Panc1 (cell line): ENCODE measurements around the gene SOX30. TPM values are rescaled to one million over a fixed set of nuclear protein-coding genes. Genes with fewer than 3 reads are reported as not detected.

Experiments
- ATAC-seq: fragments of 200-7000 bp; cut with Tn5 transposase; 2 replicates; pipeline ENCODE4 v1.9.1; 2020; ENCODE audit warnings: mild to moderate bottlenecking, moderate library complexity
- BruUV-seq: library from RNA; stranded (reverse); fragments of 400-500 nt; replicated peaks from 2 replicates; lab custom pipeline; 2021; lab: Mats Ljungman, UMichigan
- CTCF ChIA-PET: fragments of 300-600 bp; sonication (Branson Sonifier 250); formaldehyde crosslinking; loops from one replicate; lab custom pipeline; 2022; ENCODE audit warnings: antibody characterized with exemption; lab: Charles Lee
- POLR2A ChIA-PET: fragments of 300-600 bp; sonication (Branson Sonifier 250); formaldehyde crosslinking; loops from one replicate; lab custom pipeline; 2022; ENCODE audit warnings: antibody characterized with exemption; lab: Charles Lee
- DNase-seq: peaks from one replicate; pipeline ENCODE4 v3.0.0-alpha.2; 2010; ENCODE audit warnings: low read depth, low spot score
- H3K27ac ChIP-seq: 2 replicates; pipeline ENCODE4 v1.5.1; 2011; ENCODE audit warnings: mild to moderate bottlenecking, low read length, inconsistent platforms
- H3K27me3 ChIP-seq: fragments of 200-500 bp; sonication (Bioruptor generic); 2 replicates; pipeline ENCODE4 v1.6.0; 2014; ENCODE audit warnings: low read length, inconsistent platforms; ENCODE audit not compliant: control insufficient read depth, insufficient read depth
- H3K36me3 ChIP-seq: fragments of 200-500 bp; sonication (Bioruptor generic); 2 replicates; pipeline ENCODE4 v1.5.1; 2014; ENCODE audit warnings: inconsistent platforms, mild to moderate bottlenecking, low read length, moderate library complexity; ENCODE audit not compliant: control insufficient read depth, insufficient read depth
- H3K4me1 ChIP-seq: 2 replicates; pipeline ENCODE4 v1.5.1; 2011; ENCODE audit warnings: inconsistent platforms, mild to moderate bottlenecking, low read length, moderate library complexity; ENCODE audit not compliant: control insufficient read depth, insufficient read depth
- H3K4me3 ChIP-seq, 2 experiments: 2 replicates each; pipeline ENCODE4 v1.5.1; 2011 to 2012; ENCODE audit warnings: low read depth in 2 of 2, low read length in 2 of 2, mild to moderate bottlenecking in 2 of 2, inconsistent platforms in 1 of 2, moderate library complexity in 1 of 2
- H3K9me3 ChIP-seq: fragments of 200-500 bp; sonication (Bioruptor generic); 2 replicates; pipeline ENCODE4 v1.5.1; 2014; ENCODE audit warnings: low read depth, mild to moderate bottlenecking, inconsistent platforms, low read length, moderate library complexity; ENCODE audit not compliant: control insufficient read depth, insufficient read depth
- CTCF ChIP-seq: fragments of 450-650 bp; IDR thresholded peaks from 2 replicates; pipeline ENCODE4 v1.5.1; 2017; ENCODE audit warnings: mild to moderate bottlenecking
- POLR2AphosphoS5 ChIP-seq: IDR thresholded peaks from 2 replicates; pipeline ENCODE4 v1.6.1; 2012; ENCODE audit warnings: mild to moderate bottlenecking, low read depth, low read length, moderate library complexity
- REST ChIP-seq, 2 experiments: IDR thresholded peaks; 2 replicates each; pipeline ENCODE4 v1.6.1; 2011 to 2012; ENCODE audit warnings: low read depth in 2 of 2, control low read depth in 1 of 2, low read length in 1 of 2, mild to moderate bottlenecking in 1 of 2, moderate library complexity in 1 of 2; ENCODE audit not compliant: insufficient read depth in 1 of 2
- SIN3A ChIP-seq: IDR thresholded peaks from 2 replicates; pipeline ENCODE4 v1.6.1; 2012; ENCODE audit warnings: low read depth, mild to moderate bottlenecking, low read length, moderate library complexity, borderline replicate concordance; ENCODE audit not compliant: insufficient read depth
- TCF7L2 ChIP-seq: IDR thresholded peaks from 2 replicates; pipeline ENCODE4 v1.6.1; 2011; ENCODE audit warnings: mild to moderate bottlenecking, low read depth, low read length, inconsistent platforms
- in situ Hi-C: cut with HindIII; loops from 2 replicates; pipeline ENCODE4 v1.10.0; 2016; ENCODE audit warnings: low sequenced_read_pairs, low pct_unique_long_range_greater_than_20kb
- intact Hi-C: fragments of 100-400 bp; cut with micrococcal nuclease; formaldehyde crosslinking; loops from one replicate; pipeline ENCODE4 v1.10.0; 2022; ENCODE audit not compliant: unreplicated experiment
- total RNA-seq: library from RNA; stranded (reverse); gene quantifications from one replicate; pipeline ENCODE4 v1.2.1, GENCODE V29; 2021; ENCODE audit not compliant: unreplicated experiment

The SOX30 gene
- total RNA-seq, 1 experiment from 2014 or later = not detected

DNA sequence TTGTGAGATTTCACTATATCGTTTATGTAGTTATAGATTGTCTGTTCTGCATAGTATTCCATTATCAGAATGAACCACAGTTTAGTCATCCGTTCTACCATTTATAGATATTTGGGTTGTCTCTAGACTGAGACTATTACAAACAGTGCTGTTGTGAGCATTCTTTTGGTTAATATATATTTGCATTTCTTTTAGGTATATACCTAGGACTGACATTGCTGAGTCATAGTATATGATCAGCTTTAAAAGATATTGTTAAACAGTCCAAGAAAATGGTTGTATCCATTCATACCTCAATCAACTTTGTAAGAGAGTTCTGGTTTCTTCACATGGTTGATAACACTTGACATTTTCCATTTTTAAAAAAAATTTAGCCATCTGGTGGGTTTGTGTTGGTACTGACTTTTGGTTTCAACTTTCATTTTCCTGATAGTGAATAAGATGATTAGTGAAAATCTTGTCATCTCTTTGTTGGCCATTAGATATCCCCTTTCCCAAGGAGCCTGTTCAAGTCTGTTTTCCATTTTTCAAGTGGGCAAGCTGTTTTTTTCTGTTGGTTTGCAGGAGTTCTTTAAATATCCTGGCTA is 53.8 kb downstream of the SOX30 start:
- ChIA-PET POLR2A (no interaction called here), CTCF (no interaction called here)
- H3K4me1 ChIP-seq = no peaks in the 10 kb centered on the region
- TF ChIP-seq POLR2AphosphoS5 = no peak
- TF ChIP-seq TCF7L2 = no peak
- TF ChIP-seq REST (IDR thresholded peaks at IDR 0.05; ENCODE audit: insufficient read depth in 1 of 2, low read depth in 2 of 2, low read length in 1 of 2) = no peak
- no peak for TF ChIP-seq CTCF
- no peak for TF ChIP-seq SIN3A
- ATAC-seq (no peak), DNase-seq (no peak)
- in situ Hi-C loops = no loop called here
- no peaks in the 10 kb centered on the region for H3K36me3 ChIP-seq
- no peak overlapping the region for H3K4me3 ChIP-seq
- no TSS peak for BruUV-seq
- intact Hi-C loops = no loop called here
- no peak overlapping the region for H3K27ac ChIP-seq
- no peaks in the 10 kb centered on the region for H3K9me3 ChIP-seq
- no peaks in the 10 kb centered on the region for H3K27me3 ChIP-seq

- intact Hi-C loops = no loop called here
- Histone ChIP-seq H3K27me3 (no peaks in the 10 kb centered on the region), H3K27ac (no peak overlapping the region), H3K4me3 (no peak overlapping the region), H3K36me3 (no peaks in the 10 kb centered on the region), H3K9me3 (no peaks in the 10 kb centered on the region), H3K4me1 (no peaks in the 10 kb centered on the region)
- CTCF ChIA-PET = no interaction called here
- TF ChIP-seq CTCF (no peak), SIN3A (no peak), REST (IDR thresholded peaks at IDR 0.05; ENCODE audit: insufficient read depth in 1 of 2, low read depth in 2 of 2, low read length in 1 of 2) (no peak), POLR2AphosphoS5 (no peak), TCF7L2 (no peak)
- ATAC-seq (no peak), DNase-seq (no peak)
- in situ Hi-C loops = no loop called here
- no TSS peak for BruUV-seq
- POLR2A ChIA-PET = no interaction called here
Measured at GRCh38 chr5:157597277-157597676, 55.0 kb downstream of the SOX30 start.
